ENCODE results near the gene LRRC41.
"Not testable (repeated sequence)": the region's sequence is repeated elsewhere in the genome, so short reads cannot be mapped to it uniquely, and the experiment has no call there.

The LRRC41 gene

GRCh38 chr1:46303038-46303871, at the start of gene LRRC41, which contains the start of gene UQCRH:
Gene LRRC41, minus strand, starts transcription at chr1:46303616. Its CDS starts 294 bp downstream, at chr1:46303322.
Gene UQCRH, plus strand, starts transcription at chr1:46303698. Its CDS starts 69 bp downstream, at chr1:46303767.
- DNase-seq: peak; percentile 94 to 98 (median 97)

GRCh38 chr1:46352363-46352762, 48.9 kb upstream of the LRRC41 start:
- no peak for DNase-seq

GRCh38 chr1:46345281-46345680, 41.9 kb upstream of the LRRC41 start:
- no peak for DNase-seq

- no peak for DNase-seq
Measured at GRCh38 chr1:46344481-46344880, 41.1 kb upstream of the LRRC41 start.

- DNase-seq: no peak
Measured at GRCh38 chr1:46343705-46344104, 40.3 kb upstream of the LRRC41 start.

- DNase-seq: no peak
Measured at GRCh38 chr1:46343351-46343695, 39.9 kb upstream of the LRRC41 start.

GRCh38 chr1:46342677-46343350, 39.4 kb upstream of the LRRC41 start:
- no peak for DNase-seq

- DNase-seq: peak in 1 of 3 experiments; percentile 9
Measured at GRCh38 chr1:46342084-46342656, 38.8 kb upstream of the LRRC41 start.

- no peak for DNase-seq
Measured at GRCh38 chr1:46341222-46342083, 38.0 kb upstream of the LRRC41 start.

GRCh38 chr1:46340404-46341221, 37.2 kb upstream of the LRRC41 start, which contains the start of gene NSUN4:
Gene NSUN4, plus strand, starts transcription at chr1:46340807. Its CDS starts 20 bp downstream, at chr1:46340827.
- peak; percentile 88 to 95 (median 88) for DNase-seq

GRCh38 chr1:46337409-46337808, 34.0 kb upstream of the LRRC41 start:
- DNase-seq: not testable (repeated sequence)

GRCh38 chr1:46335081-46335480, 31.7 kb upstream of the LRRC41 start:
- DNase-seq: no peak

GRCh38 chr1:46334030-46334384, 30.6 kb upstream of the LRRC41 start:
- no peak for DNase-seq

- DNase-seq: peak in 2 of 3 experiments; percentile 9 to 25
Measured at GRCh38 chr1:46333300-46334029, 30.0 kb upstream of the LRRC41 start.

- DNase-seq: not testable (repeated sequence)
Measured at GRCh38 chr1:46331786-46332540, 28.5 kb upstream of the LRRC41 start.

GRCh38 chr1:46330381-46330780, 27.0 kb upstream of the LRRC41 start:
- DNase-seq: not testable (repeated sequence)

- not testable (repeated sequence) for DNase-seq
Measured at GRCh38 chr1:46329807-46330206, 26.4 kb upstream of the LRRC41 start.

GRCh38 chr1:46328182-46328581, 24.8 kb upstream of the LRRC41 start:
- not testable (repeated sequence) for DNase-seq

- not testable (repeated sequence) for DNase-seq
Measured at GRCh38 chr1:46325285-46326076, 22.1 kb upstream of the LRRC41 start.

Data from NCI-H1417 (cell line).